ENCODE measurements around the gene MDP1. TPM values are rescaled to one million over a fixed set of nuclear protein-coding genes. Genes with fewer than 3 reads are reported as not detected.

The MDP1 gene
- total and polyA plus RNA-seq, 3 experiments from 2014 or later, result 15.5 to 25.8 (median 16.2) TPM

GRCh38 chr14:24254630-24255392 lies 38.9 kb upstream of the MDP1 start:
- Histone ChIP-seq H3K4me1 (ENCODE audit: insufficient read depth, low read length) (no peaks in the 10 kb centered on the region), H3K27me3 (ENCODE audit: insufficient read depth, low read length, poor library complexity, severe bottlenecking) (no peaks in the 10 kb centered on the region), H3K9me3 (ENCODE audit: low read length) (no peaks in the 10 kb centered on the region), H3K27ac (ENCODE audit: low read depth, low read length) (no peak overlapping the region), H3K36me3 (ENCODE audit: insufficient read depth, low read length) (peaks cover 7% of the 10 kb centered on the region), H3K4me3 (ENCODE audit: low read length) (no peak overlapping the region)
- Mint-ChIP-seq H3K36me3 (peaks cover 0 to 50% (median 3%) of the 10 kb centered on the region in 3 donors), H3K4me3 (no peak overlapping the region), H3K27me3 (no peaks in the 10 kb centered on the region), H3K9me3 (no peaks in the 10 kb centered on the region), H3K27ac (no peak overlapping the region), H3K4me1 (no peaks in the 10 kb centered on the region)
- ChIA-PET POLR2A (no interaction called here), CTCF (interaction anchor here (3.3 kb wide), 1 partner anchor 78 kb away, joined by 7 read pairs; no protein-coding TSS in a partner anchor)
- no peak for DNase-seq

- no peak overlapping the region for H3K4me3 Mint-ChIP-seq
- H3K9me3 Mint-ChIP-seq, result no peaks in the 10 kb centered on the region
- H3K27ac ChIP-seq (ENCODE audit: low read depth, low read length), result no peak overlapping the region
- peaks cover 7% of the 10 kb centered on the region for H3K36me3 ChIP-seq (ENCODE audit: insufficient read depth, low read length)
- H3K4me3 ChIP-seq (ENCODE audit: low read length), result no peak overlapping the region
- H3K9me3 ChIP-seq (ENCODE audit: low read length), result no peaks in the 10 kb centered on the region
- H3K27me3 Mint-ChIP-seq, result no peaks in the 10 kb centered on the region
- no peak for DNase-seq
- POLR2A ChIA-PET, result interaction anchor here (0.7 kb wide), 1 partner anchor 66 kb away, joined by 4 read pairs; no protein-coding TSS in a partner anchor
- H3K4me1 ChIP-seq (ENCODE audit: insufficient read depth, low read length), result no peaks in the 10 kb centered on the region
- CTCF ChIA-PET, result interaction anchor here (3.3 to 4.3 kb wide), 2 partner anchors 11 to 79 kb away, joined by 7 to 25 read pairs; partner anchors contain the start of gene TINF2
- H3K36me3 Mint-ChIP-seq, result peaks cover 0 to 51% (median 3%) of the 10 kb centered on the region in 3 donors
- no peaks in the 10 kb centered on the region for H3K27me3 ChIP-seq (ENCODE audit: insufficient read depth, low read length, poor library complexity, severe bottlenecking)
- H3K27ac Mint-ChIP-seq, result peak overlapping the region in 2 of 8 donors; percentile 12 to 47
- H3K4me1 Mint-ChIP-seq, result no peaks in the 10 kb centered on the region
Measured at GRCh38 chr14:24253936-24254335, 38.1 kb upstream of the MDP1 start.

GRCh38 chr14:24252289-24253124 lies 36.6 kb upstream of the MDP1 start:
- H3K27ac ChIP-seq (ENCODE audit: low read depth, low read length), result no peak overlapping the region
- H3K4me3 Mint-ChIP-seq, result no peak overlapping the region
- POLR2A ChIA-PET, result no interaction called here
- H3K36me3 ChIP-seq (ENCODE audit: insufficient read depth, low read length), result peaks cover 6% of the 10 kb centered on the region
- DNase-seq, result peak in 1 of 5 donors; percentile 14
- no peaks in the 10 kb centered on the region for H3K9me3 Mint-ChIP-seq
- H3K4me1 Mint-ChIP-seq, result peaks cover 4 to 6% (median 6%) of the 10 kb centered on the region in 3 donors
- CTCF ChIA-PET, result interaction anchor here (0.7 to 4.3 kb wide), 4 partner anchors 9 to 81 kb away, joined by 3 to 25 read pairs (median 5); partner anchors contain the start of genes MDP1 and TINF2
- H3K4me3 ChIP-seq (ENCODE audit: low read length), result no peak overlapping the region
- H3K27ac Mint-ChIP-seq, result no peak overlapping the region
- no peaks in the 10 kb centered on the region for H3K27me3 Mint-ChIP-seq
- H3K9me3 ChIP-seq (ENCODE audit: low read length), result no peaks in the 10 kb centered on the region
- H3K27me3 ChIP-seq (ENCODE audit: insufficient read depth, low read length, poor library complexity, severe bottlenecking), result no peaks in the 10 kb centered on the region
- peaks cover 0 to 47% (median 3%) of the 10 kb centered on the region in 3 donors for H3K36me3 Mint-ChIP-seq
- no peaks in the 10 kb centered on the region for H3K4me1 ChIP-seq (ENCODE audit: insufficient read depth, low read length)

- no peak overlapping the region for H3K4me3 Mint-ChIP-seq
- no peaks in the 10 kb centered on the region for H3K4me1 ChIP-seq (ENCODE audit: insufficient read depth, low read length)
- no peak for DNase-seq
- CTCF ChIA-PET, result interaction anchor here (0.7 to 4.3 kb wide), 5 partner anchors 9 to 81 kb away, joined by 3 to 25 read pairs (median 4); partner anchors contain the start of genes MDP1 and TINF2
- H3K36me3 ChIP-seq (ENCODE audit: insufficient read depth, low read length), result peaks cover 4% of the 10 kb centered on the region
- no peaks in the 10 kb centered on the region for H3K27me3 Mint-ChIP-seq
- peaks cover 0 to 41% (median 3%) of the 10 kb centered on the region in 3 donors for H3K36me3 Mint-ChIP-seq
- POLR2A ChIA-PET, result no interaction called here
- H3K4me3 ChIP-seq (ENCODE audit: low read length), result no peak overlapping the region
- no peaks in the 10 kb centered on the region for H3K9me3 Mint-ChIP-seq
- H3K4me1 Mint-ChIP-seq, result peaks cover 7 to 11% (median 10%) of the 10 kb centered on the region in 3 donors
- H3K27ac ChIP-seq (ENCODE audit: low read depth, low read length), result no peak overlapping the region
- no peaks in the 10 kb centered on the region for H3K9me3 ChIP-seq (ENCODE audit: low read length)
- peak overlapping the region in 1 of 8 donors; percentile 41 for H3K27ac Mint-ChIP-seq
- H3K27me3 ChIP-seq (ENCODE audit: insufficient read depth, low read length, poor library complexity, severe bottlenecking), result no peaks in the 10 kb centered on the region
Measured at GRCh38 chr14:24251880-24252288, 36.0 kb upstream of the MDP1 start.

- H3K27ac Mint-ChIP-seq, result peak overlapping the region in 5 of 8 donors; percentile 19 to 76 (median 68)
- DNase-seq, result no peak
Measured at GRCh38 chr14:24250354-24250753, 34.5 kb upstream of the MDP1 start.

GRCh38 chr14:24249230-24250021 lies 33.6 kb upstream of the MDP1 start:
- H3K4me1 Mint-ChIP-seq, result peaks cover 13 to 18% (median 18%) of the 10 kb centered on the region in 3 donors
- H3K4me3 ChIP-seq (ENCODE audit: low read length), result no peak overlapping the region
- no peak overlapping the region for H3K4me3 Mint-ChIP-seq
- H3K36me3 Mint-ChIP-seq, result peaks cover 0 to 24% (median 3%) of the 10 kb centered on the region in 3 donors
- no peak overlapping the region for H3K27ac ChIP-seq (ENCODE audit: low read depth, low read length)
- no peaks in the 10 kb centered on the region for H3K9me3 Mint-ChIP-seq
- peak overlapping the region in 2 of 8 donors; percentile 47 to 58 for H3K27ac Mint-ChIP-seq
- peaks cover 5% of the 10 kb centered on the region for H3K4me1 ChIP-seq (ENCODE audit: insufficient read depth, low read length)
- no peaks in the 10 kb centered on the region for H3K27me3 Mint-ChIP-seq
- no peaks in the 10 kb centered on the region for H3K27me3 ChIP-seq (ENCODE audit: insufficient read depth, low read length, poor library complexity, severe bottlenecking)
- POLR2A ChIA-PET, result no interaction called here
- no peaks in the 10 kb centered on the region for H3K9me3 ChIP-seq (ENCODE audit: low read length)
- DNase-seq, result peak in 1 of 5 donors; percentile 17
- H3K36me3 ChIP-seq (ENCODE audit: insufficient read depth, low read length), result no peaks in the 10 kb centered on the region
- CTCF ChIA-PET, result interaction anchor here (0.9 to 8.5 kb wide), 2 partner anchors 50 to 84 kb away, joined by 4 to 151 read pairs; partner anchors contain the start of genes DHRS1 and NOP9

More at GRCh38 chr14:24250354-24250753, 34.5 kb upstream of the MDP1 start:
- Mint-ChIP-seq H3K4me3 (no peak overlapping the region), H3K4me1 (peaks cover 10 to 14% (median 14%) of the 10 kb centered on the region in 3 donors), H3K27me3 (no peaks in the 10 kb centered on the region), H3K36me3 (peaks cover 0 to 31% (median 3%) of the 10 kb centered on the region in 3 donors), H3K9me3 (no peaks in the 10 kb centered on the region)
- H3K4me1 ChIP-seq (ENCODE audit: insufficient read depth, low read length), result peaks cover 5% of the 10 kb centered on the region
- CTCF ChIA-PET, result interaction anchor here (1.1 to 4.3 kb wide), 3 partner anchors 7 to 83 kb away, joined by 4 to 25 read pairs (median 4); partner anchors contain the start of gene TINF2
- H3K4me3 ChIP-seq (ENCODE audit: low read length), result no peak overlapping the region
- H3K36me3 ChIP-seq (ENCODE audit: insufficient read depth, low read length), result peaks cover 4% of the 10 kb centered on the region
- H3K9me3 ChIP-seq (ENCODE audit: low read length), result no peaks in the 10 kb centered on the region
- H3K27ac ChIP-seq (ENCODE audit: low read depth, low read length), result no peak overlapping the region
- H3K27me3 ChIP-seq (ENCODE audit: insufficient read depth, low read length, poor library complexity, severe bottlenecking), result no peaks in the 10 kb centered on the region
- POLR2A ChIA-PET, result no interaction called here

- Histone ChIP-seq H3K4me1 (ENCODE audit: insufficient read depth, low read length) (peaks cover 13% of the 10 kb centered on the region), H3K27ac (ENCODE audit: low read depth, low read length) (no peak overlapping the region), H3K36me3 (ENCODE audit: insufficient read depth, low read length) (no peaks in the 10 kb centered on the region), H3K4me3 (ENCODE audit: low read length) (no peak overlapping the region), H3K27me3 (ENCODE audit: insufficient read depth, low read length, poor library complexity, severe bottlenecking) (no peaks in the 10 kb centered on the region), H3K9me3 (ENCODE audit: low read length) (no peaks in the 10 kb centered on the region)
- no peaks in the 10 kb centered on the region for H3K9me3 Mint-ChIP-seq
- peak overlapping the region; percentile 67 to 98 (median 86) for H3K27ac Mint-ChIP-seq
- H3K4me3 Mint-ChIP-seq, result peak overlapping the region; percentile 1 to 55 (median 21)
- no peak for DNase-seq
- peaks cover 0 to 16% (median 1%) of the 10 kb centered on the region in 3 donors for H3K36me3 Mint-ChIP-seq
- POLR2A ChIA-PET, result interaction anchor here (1.8 to 1.9 kb wide), 2 partner anchors 24 to 183 kb away, joined by 7 to 12 read pairs; partner anchors contain the start of genes CBLN3, KHNYN and RABGGTA
- CTCF ChIA-PET, result interaction anchor here (0.7 to 12.1 kb wide), 9 partner anchors 16 to 190 kb away, joined by 3 to 151 read pairs (median 8); partner anchors contain the start of genes CIDEB, DHRS1, LTB4R and LTB4R2
- H3K4me1 Mint-ChIP-seq, result peaks cover 22 to 33% (median 32%) of the 10 kb centered on the region in 3 donors
- no peaks in the 10 kb centered on the region for H3K27me3 Mint-ChIP-seq
Measured at GRCh38 chr14:24247422-24247821, 31.6 kb upstream of the MDP1 start.
